Measurements from ENCODE around the gene RRP1. TPM values are rescaled to one million over a fixed set of nuclear protein-coding genes. Genes with fewer than 3 reads are reported as not detected.
A peak's percentile ranks its signal among the peaks of the same experiment; 100 is the strongest.

RRP1 gene
- total and polyA plus RNA-seq, 10 of the 15 experiments (the other 5 are each of a cell fraction or from before 2014, with no cell fraction given), result 0.34 to 70.8 (median 35.1) TPM

GRCh38 chr21:43789276-43790009, at the start of gene RRP1 (continued):
- TF ChIP-seq CUX1 (IDR thresholded peaks at IDR 0.05; ENCODE audit: insufficient replicate concordance, low read depth, low read length) (no peak), TAF1 (IDR thresholded peaks at IDR 0.05; ENCODE audit: borderline replicate concordance, low read depth, low read length) (0 out of 2 replicates have a peak, but pooled peaks have one; percentile 46), NFYB (IDR thresholded peaks at IDR 0.05; ENCODE audit: insufficient read depth, low read depth, low read length) (no peak), ZBTB33 (IDR thresholded peaks at IDR 0.05) (no peak), IRF4 (IDR thresholded peaks at IDR 0.05; ENCODE audit: low read depth, low read length) (0 out of 2 replicates have a peak, but pooled peaks have one; percentile 37), TCF7 (IDR thresholded peaks at IDR 0.05; ENCODE audit: borderline replicate concordance) (no peak), PML (IDR thresholded peaks at IDR 0.05; ENCODE audit: low read length) (0 out of 2 replicates have a peak, but pooled peaks have one; percentile 74), EGR1 (IDR thresholded peaks at IDR 0.05; ENCODE audit: borderline replicate concordance in 1 of 2, low read depth in 2 of 2, low read length in 2 of 2) (peak in 1 of 2 experiments; percentile 84; a peak in 2 of 3 replicates), SMARCA5 (IDR thresholded peaks at IDR 0.05) (peak; percentile 97), LARP7 (IDR thresholded peaks at IDR 0.05) (peak; percentile 99), MXI1 (IDR thresholded peaks at IDR 0.05; ENCODE audit: low read depth, low read length) (peak; percentile 98)

Data from GM12878 (cell line).